HG03196 (cell line): ENCODE results near the gene SDHC.
A peak's percentile ranks its signal among the peaks of the same experiment; 100 is the strongest.
"Not testable (repeated sequence)": the region's sequence is repeated elsewhere in the genome, so short reads cannot be mapped to it uniquely, and the experiment has no call there.

Experiments
- ATAC-seq: cut with Tn5 transposase; IDR thresholded peaks from one replicate; pipeline ENCODE4 v1.9.1; 2021; ENCODE audit not compliant: unreplicated experiment

SDHC gene

GRCh38 chr1:161381707-161382106, 67.5 kb downstream of the SDHC start:
- ATAC-seq: no peak

GRCh38 chr1:161382214-161383019, 68.2 kb downstream of the SDHC start:
- ATAC-seq: no peak

- no peak for ATAC-seq
Measured at GRCh38 chr1:161388639-161389038, 74.5 kb downstream of the SDHC start.

- ATAC-seq: not testable (repeated sequence)
Measured at GRCh38 chr1:161389158-161389557, 75.0 kb downstream of the SDHC start.

- ATAC-seq: peak; percentile 87
Measured at GRCh38 chr1:161389691-161390558, 75.7 kb downstream of the SDHC start.

GRCh38 chr1:161390559-161390858, 76.3 kb downstream of the SDHC start:
- peak; percentile 4 for ATAC-seq

GRCh38 chr1:161391136-161391535, 77.0 kb downstream of the SDHC start:
- ATAC-seq: not testable (repeated sequence)

GRCh38 chr1:161391611-161392010, 77.4 kb downstream of the SDHC start:
- no peak for ATAC-seq

GRCh38 chr1:161393151-161393550, 79.0 kb downstream of the SDHC start:
- no peak for ATAC-seq

GRCh38 chr1:161397038-161397437, 82.9 kb downstream of the SDHC start:
- not testable (repeated sequence) for ATAC-seq

GRCh38 chr1:161398900-161399256, 84.7 kb downstream of the SDHC start:
- no peak for ATAC-seq

- peak; percentile 76 for ATAC-seq
Measured at GRCh38 chr1:161399257-161399998, 85.2 kb downstream of the SDHC start.

GRCh38 chr1:161402446-161402845, 88.3 kb downstream of the SDHC start:
- no peak for ATAC-seq

- no peak for ATAC-seq
Measured at GRCh38 chr1:161404051-161404597, 89.9 kb downstream of the SDHC start.

GRCh38 chr1:161406551-161406950, 92.4 kb downstream of the SDHC start:
- not testable (repeated sequence) for ATAC-seq

- no peak for ATAC-seq
Measured at GRCh38 chr1:161407451-161407985, 93.3 kb downstream of the SDHC start.

- no peak for ATAC-seq
Measured at GRCh38 chr1:161408429-161409052, 94.4 kb downstream of the SDHC start.

GRCh38 chr1:161409848-161410635, 95.9 kb downstream of the SDHC start:
- ATAC-seq: not testable (repeated sequence)

GRCh38 chr1:161410636-161410970, 96.4 kb downstream of the SDHC start:
- ATAC-seq: not testable (repeated sequence)
